B cell (primary cell): ENCODE data around the gene TMBIM6. TPM values are rescaled to one million over a fixed set of nuclear protein-coding genes. Genes with fewer than 3 reads are reported as not detected.

Experiments used
- ATAC-seq: fragments of 200-7000 bp; cut with Tn5 transposase; one replicate; pipeline ENCODE4 v1.10.0; 2021; ENCODE audit warnings: low read depth, mild to moderate bottlenecking, moderate number of reproducible peaks, moderate library complexity
- CTCF ChIA-PET: fragments of 350-600 bp; sonication (Branson Sonifier 250); formaldehyde crosslinking; loops from one replicate; lab custom pipeline; 2021; ENCODE audit warnings: antibody characterized with exemption, inconsistent platforms; lab: Charles Lee
- POLR2A ChIA-PET: fragments of 350-600 bp; sonication (Branson Sonifier 250); formaldehyde crosslinking; loops from one replicate; lab custom pipeline; 2021; ENCODE audit warnings: antibody characterized with exemption; lab: Charles Lee
- DNase-seq: peaks from one replicate; pipeline ENCODE4 v3.0.0; 2013
- H2AFZ ChIP-seq: 2 replicates; pipeline ENCODE4 v1.6.1; 2012; ENCODE audit warnings: mild to moderate bottlenecking, low read depth, low read length; ENCODE audit not compliant: insufficient read depth, poor library complexity, severe bottlenecking
- H3K27ac ChIP-seq, 2 donors: 1 replicate in 1 of 2; 2 replicates in 1 of 2; pipeline ENCODE4 v1.5.1; 2012 to 2013; ENCODE audit warnings: low read length in 2 of 2, mild to moderate bottlenecking in 2 of 2, moderate library complexity in 1 of 2
- H3K27me3 ChIP-seq, 4 experiments: fragments of 200-600 bp in 1 of 4; sonication (generic) in 1 of 4; replicated peaks in 1 of 4; 1 replicate in 2 of 4; 2 replicates in 2 of 4; pipeline versions ENCODE4 v1.6.1 to v1.7.0; 2013 to 2016; ENCODE audit warnings: low read length in 3 of 4, mild to moderate bottlenecking in 2 of 4, mixed read lengths in 1 of 4, moderate library complexity in 1 of 4; ENCODE audit not compliant: insufficient read depth in 4 of 4, control insufficient read depth in 3 of 4; ENCODE audit errors: control extremely low read depth in 1 of 4
- H3K36me3 ChIP-seq, 2 experiments: replicated peaks in 1 of 2; 1 replicate in 1 of 2; 2 replicates in 1 of 2; pipeline versions ENCODE4 v1.6.1 to v1.7.1; 2013; ENCODE audit warnings: low read length in 1 of 2; ENCODE audit not compliant: insufficient read depth in 2 of 2, control insufficient read depth in 1 of 2; ENCODE audit errors: control extremely low read depth in 1 of 2, extremely low read depth in 1 of 2
- H3K4me1 ChIP-seq, 2 donors: fragments of 200-600 bp in 1 of 2; sonication (generic) in 1 of 2; 1 replicate in 1 of 2; 2 replicates in 1 of 2; pipeline versions ENCODE4 v1.5.1 to v1.6.1; 2013 to 2017; ENCODE audit warnings: low read length in 2 of 2; ENCODE audit not compliant: control insufficient read depth in 2 of 2, insufficient read depth in 2 of 2
- H3K4me2 ChIP-seq: replicated peaks from 2 replicates; pipeline ENCODE3; 2012; ENCODE audit warnings: mild to moderate bottlenecking, low read depth, low read length; ENCODE audit not compliant: poor library complexity, severe bottlenecking
- H3K4me3 ChIP-seq, 5 experiments: fragments of 200-600 bp in 1 of 5; sonication (generic) in 1 of 5; 1 replicate in 3 of 5; 2 replicates in 2 of 5; pipeline versions ENCODE4 v1.5.1 to v1.7.0; 2011 to 2016; ENCODE audit warnings: low read length in 4 of 5, mild to moderate bottlenecking in 4 of 5, low read depth in 2 of 5, control low read depth in 1 of 5, moderate library complexity in 1 of 5; ENCODE audit not compliant: insufficient read depth in 1 of 5; ENCODE audit errors: control extremely low read depth in 1 of 5, extremely low read depth in 1 of 5
- H3K79me2 ChIP-seq: fragments of 200-600 bp; sonication (generic); one replicate; pipeline ENCODE4 v1.6.0; 2016; ENCODE audit warnings: low read length; ENCODE audit not compliant: control insufficient read depth, insufficient read depth
- H3K9ac ChIP-seq: fragments of 200-600 bp; sonication (generic); 2 replicates; pipeline ENCODE4 v1.6.1; 2017; ENCODE audit warnings: mild to moderate bottlenecking, low read length, moderate library complexity
- H3K9me3 ChIP-seq, 3 donors: one replicate each; pipeline versions ENCODE4 v1.6.1 to v1.7.1; 2013; ENCODE audit warnings: low read length in 2 of 3; ENCODE audit not compliant: control insufficient read depth in 2 of 3, insufficient read depth in 1 of 3; ENCODE audit errors: control extremely low read depth in 1 of 3
- H4K20me1 ChIP-seq: 2 replicates; pipeline ENCODE4 v1.6.0; 2012; ENCODE audit warnings: mild to moderate bottlenecking, low read length; ENCODE audit not compliant: insufficient read depth, control insufficient read depth, poor library complexity, severe bottlenecking
- H3K27ac Mint-ChIP-seq: one replicate; pipeline ENCODE4 v1.8.0; 2021; ENCODE audit warnings: mixed read lengths
- H3K27me3 Mint-ChIP-seq: one replicate; pipeline ENCODE4 v1.8.0; 2021; ENCODE audit warnings: mixed read lengths
- H3K4me1 Mint-ChIP-seq: one replicate; pipeline ENCODE4 v1.8.0; 2021; ENCODE audit warnings: mixed read lengths
- H3K4me3 Mint-ChIP-seq: one replicate; pipeline ENCODE4 v1.8.0; 2021; ENCODE audit warnings: mixed read lengths
- H3K9me3 Mint-ChIP-seq: one replicate; pipeline ENCODE4 v1.8.0; 2022; ENCODE audit warnings: mixed read lengths; ENCODE audit not compliant: insufficient read depth
- EZH2 ChIP-seq: IDR thresholded peaks from 2 replicates; pipeline ENCODE4 v1.6.1; 2012; ENCODE audit warnings: borderline replicate concordance, low read depth, mild to moderate bottlenecking, moderate library complexity, low read length; ENCODE audit not compliant: insufficient read depth, poor library complexity, severe bottlenecking
- WGBS: methylation state at CpG from one replicate; pipeline ENCODE4 v1.1.5; 2013; ENCODE audit warnings: missing lambda C conversion rate; ENCODE audit not compliant: insufficient coverage; 5-methylcytosine and 5-hydroxymethylcytosine counted together
- intact Hi-C: fragments of 100-400 bp; cut with micrococcal nuclease; formaldehyde crosslinking; loops from one replicate; pipeline ENCODE4 v1.10.0; 2022
- polyA plus RNA-seq: library from polyadenylated mRNA; depleted of rRNA; stranded (reverse); fragments of >200 nt; gene quantifications from 2 replicates; pipeline ENCODE4 v1.2.3, GENCODE V29; 2012
- total RNA-seq, 2 donors: library from RNA; stranded (reverse); fragments of 120-200 nt in 1 of 2; gene quantifications; 1 replicate in 1 of 2; 2 replicates in 1 of 2; pipeline versions ENCODE4 v1.2.3 to v1.2.4, GENCODE V29; 2013 to 2022
- TF ChIP-seq, protein P1 (sequence below): fragments of 200-600 bp; IDR thresholded peaks from one replicate; pipeline ENCODE4 v1.8.0; 2022; ENCODE audit warnings: antibody characterized with exemption, mild to moderate bottlenecking

TMBIM6 gene
- total and polyA plus RNA-seq, 2 donors (not counting 1 experiment from before 2014, with no cell fraction given) = 178 to 336 TPM

DNA sequence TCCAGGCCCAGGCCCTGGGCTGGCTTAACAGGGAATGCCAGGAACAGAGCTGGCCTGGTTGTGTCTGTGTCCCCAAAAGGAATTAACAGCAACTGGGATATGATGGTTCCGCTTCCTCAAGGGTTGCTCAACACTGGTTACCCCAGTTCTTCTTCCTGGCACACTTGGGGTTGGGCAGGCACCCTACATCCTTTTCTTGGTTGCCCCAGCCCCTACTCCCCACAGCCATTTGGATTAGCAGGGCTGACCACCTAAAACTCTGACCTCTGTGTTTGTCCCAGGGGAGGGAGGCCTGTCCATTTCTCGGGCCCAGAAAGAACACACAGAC lies 56.1 kb downstream of the TMBIM6 start:
- ATAC-seq = no peak
- CTCF ChIA-PET = no interaction called here
- no peak for TF ChIP-seq EZH2
- TF ChIP-seq, protein P1, sequence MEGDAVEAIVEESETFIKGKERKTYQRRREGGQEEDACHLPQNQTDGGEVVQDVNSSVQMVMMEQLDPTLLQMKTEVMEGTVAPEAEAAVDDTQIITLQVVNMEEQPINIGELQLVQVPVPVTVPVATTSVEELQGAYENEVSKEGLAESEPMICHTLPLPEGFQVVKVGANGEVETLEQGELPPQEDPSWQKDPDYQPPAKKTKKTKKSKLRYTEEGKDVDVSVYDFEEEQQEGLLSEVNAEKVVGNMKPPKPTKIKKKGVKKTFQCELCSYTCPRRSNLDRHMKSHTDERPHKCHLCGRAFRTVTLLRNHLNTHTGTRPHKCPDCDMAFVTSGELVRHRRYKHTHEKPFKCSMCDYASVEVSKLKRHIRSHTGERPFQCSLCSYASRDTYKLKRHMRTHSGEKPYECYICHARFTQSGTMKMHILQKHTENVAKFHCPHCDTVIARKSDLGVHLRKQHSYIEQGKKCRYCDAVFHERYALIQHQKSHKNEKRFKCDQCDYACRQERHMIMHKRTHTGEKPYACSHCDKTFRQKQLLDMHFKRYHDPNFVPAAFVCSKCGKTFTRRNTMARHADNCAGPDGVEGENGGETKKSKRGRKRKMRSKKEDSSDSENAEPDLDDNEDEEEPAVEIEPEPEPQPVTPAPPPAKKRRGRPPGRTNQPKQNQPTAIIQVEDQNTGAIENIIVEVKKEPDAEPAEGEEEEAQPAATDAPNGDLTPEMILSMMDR = no peak

DNA sequence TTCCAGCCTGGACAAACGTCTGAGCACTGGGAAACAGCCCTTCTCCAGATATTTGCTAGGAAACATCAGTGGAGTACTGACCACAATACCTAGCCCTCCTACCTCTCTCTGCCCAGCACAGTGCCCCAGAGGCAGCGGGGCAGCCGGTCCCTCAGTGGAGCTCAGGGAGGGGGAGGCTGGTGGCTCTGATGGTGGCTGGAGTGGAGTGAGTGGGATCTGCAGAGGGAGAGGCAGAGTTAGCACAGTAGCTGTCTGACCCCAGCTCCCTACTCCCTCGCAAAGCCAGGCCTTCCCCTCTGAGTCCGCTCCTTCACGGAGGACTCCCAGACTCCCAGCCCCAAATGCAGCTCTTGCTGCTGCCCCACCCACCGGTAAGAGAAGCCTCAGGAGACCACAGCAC lies 56.9 kb downstream of the TMBIM6 start:
- Mint-ChIP-seq H3K9me3 (no peaks in the 10 kb centered on the region), H3K4me3 (no peak overlapping the region), H3K27ac (no peak overlapping the region), H3K4me1 (no peaks in the 10 kb centered on the region), H3K27me3 (no peaks in the 10 kb centered on the region)
- Histone ChIP-seq H3K4me2 (no peak overlapping the region), H3K4me3 (no peak overlapping the region), H3K79me2 (no peaks in the 10 kb centered on the region), H2AFZ (no peak overlapping the region), H3K9ac (no peak overlapping the region), H3K9me3 (no peaks in the 10 kb centered on the region), H3K27ac (no peak overlapping the region), H4K20me1 (no peaks in the 10 kb centered on the region), H3K27me3 (no peaks in the 10 kb centered on the region), H3K4me1 (no peaks in the 10 kb centered on the region), H3K36me3 (peaks cover 0 to 19% of the 10 kb centered on the region in 2 experiments)
- ChIA-PET POLR2A (no interaction called here), CTCF (interaction anchor here (0.7 kb wide), 1 partner anchor 36 kb away, joined by 3 read pairs; no protein-coding TSS in a partner anchor)
- no peak for ATAC-seq
- WGBS = 92% methylated on average over 2 of the region's 7 CpGs
- DNase-seq = no peak
- intact Hi-C loops = no loop called here
- TF ChIP-seq, protein P1 = no peak
- no peak for TF ChIP-seq EZH2

More for the DNA sequence above, 56.1 kb downstream of the TMBIM6 start:
- POLR2A ChIA-PET = no interaction called here
- Mint-ChIP-seq H3K9me3 (no peaks in the 10 kb centered on the region), H3K4me3 (no peak overlapping the region), H3K27me3 (no peaks in the 10 kb centered on the region), H3K4me1 (no peaks in the 10 kb centered on the region), H3K27ac (no peak overlapping the region)
- WGBS = 100% methylated on average over 2 of the region's 2 CpGs
- H3K4me3 ChIP-seq = no peak overlapping the region
- no peaks in the 10 kb centered on the region for H3K27me3 ChIP-seq
- H2AFZ ChIP-seq = no peak overlapping the region
- H3K4me2 ChIP-seq = no peak overlapping the region
- H3K4me1 ChIP-seq = no peaks in the 10 kb centered on the region
- H3K79me2 ChIP-seq = no peaks in the 10 kb centered on the region
- intact Hi-C loops = no loop called here
- no peaks in the 10 kb centered on the region for H4K20me1 ChIP-seq
- no peaks in the 10 kb centered on the region for H3K9me3 ChIP-seq
- H3K27ac ChIP-seq = no peak overlapping the region
- H3K9ac ChIP-seq = no peak overlapping the region
- no peak for DNase-seq
- H3K36me3 ChIP-seq = peaks cover 0 to 12% of the 10 kb centered on the region in 2 experiments
